Hepatocyte (in vitro differentiated cells): Measurements from ENCODE around the gene SPACA7.
"Not testable (repeated sequence)": the region's sequence is repeated elsewhere in the genome, so short reads cannot be mapped to it uniquely, and the experiment has no call there.

ENCODE experiments used
- CTCF ChIP-seq: fragments of 200-600 bp; sonication (generic); IDR thresholded peaks from 2 replicates; pipeline ENCODE4 v1.5.1; 2016; ENCODE audit warnings: antibody characterized with exemption, mild to moderate bottlenecking; ENCODE audit not compliant: poor library complexity
- EZH2 ChIP-seq: fragments of 200-600 bp; sonication (generic); IDR thresholded peaks from 2 replicates; pipeline ENCODE4 v1.6.1; 2016; ENCODE audit warnings: antibody characterized with exemption, mild to moderate bottlenecking, borderline replicate concordance
- EZH2phosphoT487 ChIP-seq: fragments of 200-600 bp; sonication (generic); IDR thresholded peaks from one replicate; pipeline ENCODE4 v1.6.1; 2018; ENCODE audit warnings: antibody characterized with exemption, mild to moderate bottlenecking, low read depth, moderate library complexity; ENCODE audit not compliant: unreplicated experiment, severe bottlenecking

DNA sequence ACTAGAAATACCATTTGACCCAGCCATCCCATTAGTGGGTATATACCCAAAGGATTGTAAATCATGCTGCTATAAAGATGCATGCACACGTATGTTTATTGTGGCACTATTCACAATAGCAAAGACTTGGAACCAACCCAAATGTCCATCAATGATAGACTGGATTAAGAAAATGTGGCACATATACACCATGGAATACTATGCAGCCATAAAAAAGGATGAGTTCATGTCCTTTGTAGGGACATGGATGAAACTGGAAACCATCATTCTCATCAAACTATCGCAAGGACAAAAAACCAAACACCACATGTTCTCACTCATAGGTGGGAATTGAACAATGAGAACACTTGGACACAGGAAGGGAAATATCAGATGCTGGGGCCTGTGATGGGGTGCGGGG is 33.7 kb downstream of the SPACA7 start:
- TF ChIP-seq CTCF, EZH2phosphoT487, EZH2: not testable (repeated sequence)
